Measurements from ENCODE around the gene USH1G.

- TF ChIP-seq SUZ12 (IDR thresholded peaks at IDR 0.05) (no peak), FOXK2 (IDR thresholded peaks at IDR 0.05) (no peak), ZNF384 (IDR thresholded peaks at IDR 0.05) (no peak), TARDBP (IDR thresholded peaks at IDR 0.05) (no peak), FOXA1 (IDR thresholded peaks at IDR 0.05) (no peak), SP1 (IDR thresholded peaks at IDR 0.05) (no peak), ELF4 (IDR thresholded peaks at IDR 0.05) (no peak), LEF1 (IDR thresholded peaks at IDR 0.05; ENCODE audit: borderline replicate concordance) (no peak), ARNT (IDR thresholded peaks at IDR 0.05) (no peak), FOXM1 (IDR thresholded peaks at IDR 0.05; ENCODE audit: borderline replicate concordance) (no peak), BHLHE40 (IDR thresholded peaks at IDR 0.05; ENCODE audit: borderline replicate concordance) (no peak)
These were observed 14.3 kb upstream of the USH1G start for GRCh38 chr17:74937064-74938051.
